Fibroblast of pulmonary artery (primary cell): ENCODE data around the gene AEBP1.

Experiments
- DNase-seq: peaks from one replicate; pipeline ENCODE4 v3.0.0-alpha.2; 2010; ENCODE audit warnings: low read depth
- H3K4me3 ChIP-seq: replicated peaks from 2 replicates; pipeline ENCODE4 v1.5.1; 2011; ENCODE audit warnings: low read depth, mild to moderate bottlenecking, control low read depth, low read length, moderate library complexity
- TF ChIP-seq, protein P1 (sequence below): IDR thresholded peaks from 2 replicates; pipeline ENCODE4 v1.5.1; 2011; ENCODE audit warnings: mild to moderate bottlenecking, control low read depth, low read length, inconsistent platforms; ENCODE audit errors: missing control alignments

The AEBP1 gene

GRCh38 chr7:44106311-44107065 is 2.3 kb downstream of the AEBP1 start:
- TF ChIP-seq, protein P1, sequence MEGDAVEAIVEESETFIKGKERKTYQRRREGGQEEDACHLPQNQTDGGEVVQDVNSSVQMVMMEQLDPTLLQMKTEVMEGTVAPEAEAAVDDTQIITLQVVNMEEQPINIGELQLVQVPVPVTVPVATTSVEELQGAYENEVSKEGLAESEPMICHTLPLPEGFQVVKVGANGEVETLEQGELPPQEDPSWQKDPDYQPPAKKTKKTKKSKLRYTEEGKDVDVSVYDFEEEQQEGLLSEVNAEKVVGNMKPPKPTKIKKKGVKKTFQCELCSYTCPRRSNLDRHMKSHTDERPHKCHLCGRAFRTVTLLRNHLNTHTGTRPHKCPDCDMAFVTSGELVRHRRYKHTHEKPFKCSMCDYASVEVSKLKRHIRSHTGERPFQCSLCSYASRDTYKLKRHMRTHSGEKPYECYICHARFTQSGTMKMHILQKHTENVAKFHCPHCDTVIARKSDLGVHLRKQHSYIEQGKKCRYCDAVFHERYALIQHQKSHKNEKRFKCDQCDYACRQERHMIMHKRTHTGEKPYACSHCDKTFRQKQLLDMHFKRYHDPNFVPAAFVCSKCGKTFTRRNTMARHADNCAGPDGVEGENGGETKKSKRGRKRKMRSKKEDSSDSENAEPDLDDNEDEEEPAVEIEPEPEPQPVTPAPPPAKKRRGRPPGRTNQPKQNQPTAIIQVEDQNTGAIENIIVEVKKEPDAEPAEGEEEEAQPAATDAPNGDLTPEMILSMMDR, result no peak
- DNase-seq, result no peak
- peak overlapping the region; percentile 68 for H3K4me3 ChIP-seq

DNA sequence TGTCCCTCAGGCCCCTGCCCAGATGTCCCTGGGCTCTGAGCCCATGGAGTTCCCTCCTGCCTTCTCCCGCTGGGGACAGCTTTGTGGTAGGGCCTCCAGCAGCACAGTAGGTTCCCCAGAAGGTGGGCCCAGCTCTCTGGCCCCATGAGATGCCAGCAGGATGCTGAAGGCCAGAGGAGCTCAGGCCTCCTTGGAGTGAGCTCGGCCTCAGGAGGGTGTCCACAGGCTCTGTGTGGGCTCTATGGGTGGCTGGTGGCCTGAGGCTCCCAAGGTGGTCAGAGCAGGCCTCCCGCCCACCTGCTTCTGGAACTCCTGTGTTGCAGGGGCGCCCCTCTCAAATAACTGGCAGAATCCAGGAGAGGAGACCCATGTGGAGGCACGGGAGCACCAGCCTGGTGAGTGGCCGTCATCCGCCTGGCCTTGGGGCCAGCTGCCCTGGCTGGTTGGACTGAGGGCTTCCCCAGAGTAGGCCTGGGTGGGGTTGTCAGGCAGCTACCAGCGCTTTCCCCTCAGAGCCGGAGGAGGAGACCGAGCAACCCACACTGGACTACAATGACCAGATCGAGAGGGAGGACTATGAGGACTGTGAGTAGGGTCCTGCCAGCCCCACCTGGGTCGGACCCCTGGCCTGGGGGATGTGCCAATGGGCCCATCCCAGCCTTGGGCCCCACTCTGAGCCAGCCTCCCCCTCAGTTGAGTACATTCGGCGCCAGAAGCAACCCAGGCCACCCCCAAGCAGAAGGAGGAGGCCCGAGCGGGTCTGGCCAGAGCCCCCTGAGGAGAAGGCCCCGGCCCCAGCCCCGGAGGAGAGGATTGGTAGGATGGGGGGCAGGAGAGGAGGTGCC is 3.2 kb downstream of the AEBP1 start:
- DNase-seq, result no peak
- TF ChIP-seq, protein P1, result no peak
- H3K4me3 ChIP-seq, result no peak overlapping the region

GRCh38 chr7:44107961-44108767 is 4.0 kb downstream of the AEBP1 start:
- H3K4me3 ChIP-seq, result no peak overlapping the region
- TF ChIP-seq, protein P1, result no peak
- no peak for DNase-seq

DNA sequence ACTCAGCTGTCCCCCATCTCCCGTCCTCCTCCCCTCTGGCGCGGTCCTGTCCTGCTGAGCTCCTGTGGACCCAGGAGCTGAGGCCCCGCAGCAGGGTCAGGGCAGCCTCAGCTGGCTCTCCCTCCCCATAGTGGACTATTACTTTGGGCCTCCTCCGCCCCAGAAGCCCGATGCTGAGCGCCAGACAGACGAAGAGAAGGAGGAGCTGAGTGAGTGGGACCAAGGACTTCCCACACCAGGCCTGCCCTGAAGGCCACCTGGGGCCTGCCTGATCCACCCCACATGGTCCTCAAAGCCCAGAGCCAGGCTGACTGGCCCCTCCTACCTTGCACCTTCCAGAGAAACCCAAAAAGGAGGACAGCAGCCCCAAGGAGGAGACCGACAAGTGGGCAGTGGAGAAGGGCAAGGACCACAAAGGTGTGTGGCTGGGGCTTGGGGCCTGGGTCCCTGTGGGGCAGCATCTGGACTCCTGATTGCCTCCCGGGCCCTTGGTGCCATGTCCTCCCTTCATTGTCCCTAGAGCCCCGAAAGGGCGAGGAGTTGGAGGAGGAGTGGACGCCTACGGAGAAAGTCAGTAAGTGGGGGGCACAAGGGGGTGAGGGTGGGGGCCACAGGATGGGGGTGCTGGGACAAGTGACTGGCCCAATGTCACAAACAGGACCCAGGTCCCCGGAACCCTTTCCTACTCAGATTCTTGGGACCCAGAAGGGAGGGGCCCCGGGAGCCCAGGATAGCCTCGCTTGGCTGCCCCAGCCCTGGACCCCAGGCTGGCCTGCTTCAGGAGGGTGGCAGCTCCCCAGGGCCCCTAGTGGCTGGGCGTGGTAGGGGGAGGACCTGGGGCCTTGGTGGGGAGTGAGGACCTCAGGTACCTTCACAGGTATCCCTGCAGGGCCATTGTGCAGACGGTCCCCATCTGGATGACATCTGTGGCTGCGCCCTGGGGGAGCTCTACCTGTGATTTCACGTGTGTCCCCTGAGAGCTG is 4.9 kb downstream of the AEBP1 start:
- no peak overlapping the region for H3K4me3 ChIP-seq
- no peak for DNase-seq
- TF ChIP-seq, protein P1, result no peak

- H3K4me3 ChIP-seq, result no peak overlapping the region
- DNase-seq, result no peak
- TF ChIP-seq, protein P1, result no peak
These were observed 5.8 kb downstream of the AEBP1 start for GRCh38 chr7:44109991-44110390.
